MM.1S (cell line): ENCODE results near the gene HIPK3.

Experiments
- DNase-seq: peaks from one replicate; pipeline ENCODE4 v3.0.0-alpha.2; 2015
- H2AFZ ChIP-seq: fragments of 300-600 bp; sonication (generic); 2 replicates; pipeline ENCODE4 v1.6.0; 2016; ENCODE audit warnings: antibody characterized with exemption, low read length
- H3F3A ChIP-seq: fragments of 300-600 bp; sonication (generic); 2 replicates; pipeline ENCODE4 v1.6.1; 2016; ENCODE audit warnings: mild to moderate bottlenecking, antibody characterized with exemption, low read length, moderate library complexity, mixed read lengths; ENCODE audit not compliant: insufficient read depth
- H3K27ac ChIP-seq: fragments of 300-600 bp; sonication (generic); 2 replicates; pipeline ENCODE4 v1.5.1; 2016; ENCODE audit warnings: mild to moderate bottlenecking, low read length
- H3K27me3 ChIP-seq: fragments of 300-600 bp; sonication (generic); replicated peaks from 2 replicates; pipeline ENCODE4 v1.6.0; 2016; ENCODE audit warnings: low read length; ENCODE audit not compliant: insufficient read depth
- H3K36me3 ChIP-seq: fragments of 300-600 bp; sonication (generic); replicated peaks from 2 replicates; pipeline ENCODE4 v1.6.1; 2016; ENCODE audit warnings: mild to moderate bottlenecking, low read length, mixed read lengths; ENCODE audit not compliant: insufficient read depth
- H3K4me1 ChIP-seq: fragments of 300-600 bp; sonication (generic); 2 replicates; pipeline ENCODE4 v1.6.1; 2016; ENCODE audit warnings: low read length, mixed read lengths
- H3K4me2 ChIP-seq: fragments of 300-600 bp; sonication (generic); 2 replicates; pipeline ENCODE4 v1.6.0; 2016; ENCODE audit warnings: low read depth, low read length
- H3K4me3 ChIP-seq: fragments of 300-600 bp; sonication (generic); 2 replicates; pipeline ENCODE4 v1.5.1; 2016; ENCODE audit warnings: low read length, mixed read lengths
- H3K79me2 ChIP-seq: fragments of 300-600 bp; sonication (generic); 2 replicates; pipeline ENCODE4 v1.6.1; 2016; ENCODE audit warnings: mixed run types, low read length, mixed read lengths
- H3K9ac ChIP-seq: fragments of 300-600 bp; sonication (generic); 2 replicates; pipeline ENCODE4 v1.6.1; 2016; ENCODE audit warnings: low read length, mixed read lengths
- H3K9me2 ChIP-seq: fragments of 300-600 bp; sonication (generic); replicated peaks from 2 replicates; pipeline ENCODE4 v1.6.1; 2016; ENCODE audit warnings: mild to moderate bottlenecking, low read length, mixed read lengths; ENCODE audit not compliant: insufficient read depth
- H3K9me3 ChIP-seq: fragments of 300-600 bp; sonication (generic); replicated peaks from 2 replicates; pipeline ENCODE4 v1.6.1; 2016; ENCODE audit warnings: mild to moderate bottlenecking, low read length, mixed read lengths; ENCODE audit not compliant: insufficient read depth
- H4K20me1 ChIP-seq: fragments of 300-600 bp; sonication (generic); 2 replicates; pipeline ENCODE4 v1.6.1; 2016; ENCODE audit warnings: mild to moderate bottlenecking, low read length, moderate library complexity, mixed read lengths; ENCODE audit not compliant: insufficient read depth
- EZH2 ChIP-seq: fragments of 300-600 bp; sonication (generic); optimal IDR thresholded peaks from 2 replicates; pipeline ENCODE3; 2017; ENCODE audit warnings: low read depth, mild to moderate bottlenecking, antibody characterized with exemption, low read length, mixed read lengths
- EZH2phosphoT487 ChIP-seq: fragments of 300-600 bp; sonication (generic); IDR thresholded peaks from 2 replicates; pipeline ENCODE4 v1.6.1; 2018; ENCODE audit warnings: antibody characterized with exemption, low read length
- TF ChIP-seq, protein P1 (sequence below): fragments of 300-600 bp; sonication (generic); IDR thresholded peaks from 2 replicates; pipeline ENCODE4 v1.5.1; 2016; ENCODE audit warnings: antibody characterized with exemption, low read length, mixed read lengths

HIPK3 gene

DNA sequence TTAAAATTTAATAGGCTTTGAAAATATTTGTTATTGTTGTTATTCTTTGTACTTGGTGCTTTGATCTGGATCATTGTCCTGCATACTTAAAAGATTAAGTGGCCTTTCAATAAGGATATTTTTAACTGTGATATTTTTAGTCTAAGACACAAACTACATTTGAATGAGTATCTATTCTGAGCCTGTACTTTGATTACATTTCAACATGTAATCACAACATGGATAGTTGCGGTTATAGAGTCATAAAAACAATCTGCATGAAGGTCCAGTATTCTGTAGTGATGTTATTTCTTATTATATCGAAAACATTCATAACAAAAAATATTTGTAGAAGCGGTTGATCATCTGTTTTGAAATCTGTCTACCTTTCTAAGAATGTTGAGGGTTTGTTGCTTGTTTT is 58.6 kb downstream of the HIPK3 start:
- H3K79me2 ChIP-seq, result peaks cover 64% of the 10 kb centered on the region
- no peak overlapping the region for H2AFZ ChIP-seq
- H4K20me1 ChIP-seq, result no peaks in the 10 kb centered on the region
- H3K4me2 ChIP-seq, result no peak overlapping the region
- peaks cover 19% of the 10 kb centered on the region for H3K4me1 ChIP-seq
- TF ChIP-seq EZH2, result no peak
- no peak for TF ChIP-seq EZH2phosphoT487
- TF ChIP-seq, protein P1, sequence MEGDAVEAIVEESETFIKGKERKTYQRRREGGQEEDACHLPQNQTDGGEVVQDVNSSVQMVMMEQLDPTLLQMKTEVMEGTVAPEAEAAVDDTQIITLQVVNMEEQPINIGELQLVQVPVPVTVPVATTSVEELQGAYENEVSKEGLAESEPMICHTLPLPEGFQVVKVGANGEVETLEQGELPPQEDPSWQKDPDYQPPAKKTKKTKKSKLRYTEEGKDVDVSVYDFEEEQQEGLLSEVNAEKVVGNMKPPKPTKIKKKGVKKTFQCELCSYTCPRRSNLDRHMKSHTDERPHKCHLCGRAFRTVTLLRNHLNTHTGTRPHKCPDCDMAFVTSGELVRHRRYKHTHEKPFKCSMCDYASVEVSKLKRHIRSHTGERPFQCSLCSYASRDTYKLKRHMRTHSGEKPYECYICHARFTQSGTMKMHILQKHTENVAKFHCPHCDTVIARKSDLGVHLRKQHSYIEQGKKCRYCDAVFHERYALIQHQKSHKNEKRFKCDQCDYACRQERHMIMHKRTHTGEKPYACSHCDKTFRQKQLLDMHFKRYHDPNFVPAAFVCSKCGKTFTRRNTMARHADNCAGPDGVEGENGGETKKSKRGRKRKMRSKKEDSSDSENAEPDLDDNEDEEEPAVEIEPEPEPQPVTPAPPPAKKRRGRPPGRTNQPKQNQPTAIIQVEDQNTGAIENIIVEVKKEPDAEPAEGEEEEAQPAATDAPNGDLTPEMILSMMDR, result no peak
- no peaks in the 10 kb centered on the region for H3K36me3 ChIP-seq
- no peaks in the 10 kb centered on the region for H3K9me2 ChIP-seq
- no peaks in the 10 kb centered on the region for H3F3A ChIP-seq
- no peak overlapping the region for H3K9ac ChIP-seq
- H3K27me3 ChIP-seq, result no peaks in the 10 kb centered on the region
- no peaks in the 10 kb centered on the region for H3K9me3 ChIP-seq
- H3K4me3 ChIP-seq, result no peak overlapping the region
- no peak for DNase-seq
- H3K27ac ChIP-seq, result no peak overlapping the region

- H3K36me3 ChIP-seq, result no peaks in the 10 kb centered on the region
- H3K27me3 ChIP-seq, result no peaks in the 10 kb centered on the region
- H3K4me1 ChIP-seq, result peaks cover 26% of the 10 kb centered on the region
- TF ChIP-seq EZH2phosphoT487, result no peak
- TF ChIP-seq, protein P1, result no peak
- TF ChIP-seq EZH2, result no peak
- no peak overlapping the region for H3K4me3 ChIP-seq
- no peaks in the 10 kb centered on the region for H3K9me2 ChIP-seq
- no peak overlapping the region for H3K9ac ChIP-seq
- H3K27ac ChIP-seq, result no peak overlapping the region
- no peak overlapping the region for H3K4me2 ChIP-seq
- peaks cover 62% of the 10 kb centered on the region for H3K79me2 ChIP-seq
- H2AFZ ChIP-seq, result no peak overlapping the region
- H3K9me3 ChIP-seq, result no peaks in the 10 kb centered on the region
- H3F3A ChIP-seq, result no peaks in the 10 kb centered on the region
- DNase-seq, result no peak
- no peaks in the 10 kb centered on the region for H4K20me1 ChIP-seq
Observed at GRCh38 chr11:33317662-33318061, 60.5 kb downstream of the HIPK3 start.

- peak overlapping the region; percentile 19; the same call in 1 of the 2 replicates for H3K27ac ChIP-seq
- H3K4me2 ChIP-seq, result peak overlapping the region; percentile 54
- no peaks in the 10 kb centered on the region for H3K27me3 ChIP-seq
- no peaks in the 10 kb centered on the region for H3F3A ChIP-seq
- peaks cover 26% of the 10 kb centered on the region for H3K4me1 ChIP-seq
- no peak overlapping the region for H3K4me3 ChIP-seq
- H3K79me2 ChIP-seq, result peaks cover 66% of the 10 kb centered on the region
- no peaks in the 10 kb centered on the region for H4K20me1 ChIP-seq
- no peaks in the 10 kb centered on the region for H3K9me2 ChIP-seq
- H3K9ac ChIP-seq, result no peak overlapping the region; the same call in 1 of the 2 replicates
- H2AFZ ChIP-seq, result no peak overlapping the region
- H3K9me3 ChIP-seq, result no peaks in the 10 kb centered on the region
- no peak for DNase-seq
- H3K36me3 ChIP-seq, result no peaks in the 10 kb centered on the region
- TF ChIP-seq EZH2phosphoT487, result no peak
- TF ChIP-seq, protein P1, result peak; percentile 22
Observed at GRCh38 chr11:33320016-33320813, 63.0 kb downstream of the HIPK3 start.
